K562 (cell line): Measurements from ENCODE around the gene RTL10. TPM values are rescaled to one million over a fixed set of nuclear protein-coding genes. Genes with fewer than 3 reads are reported as not detected.

Source experiments
- ATAC-seq: fragments of 200-7000 bp; cut with Tn5 transposase; 3 replicates; pipeline ENCODE4 v1.9.1; 2020; ENCODE audit warnings: moderate library complexity
- BruUV-seq: library from RNA; stranded (reverse); fragments of 400-500 nt; replicated peaks from 2 replicates; lab custom pipeline; 2021; lab: Mats Ljungman, UMichigan
- CTCF ChIA-PET: fragments of 300-600 bp; formaldehyde crosslinking; extraction: SDS; loops from one replicate; lab custom pipeline; 2021; ENCODE audit warnings: low intra/inter-chr PET ratio; lab: Yijun Ruan, JAX
- POLR2A ChIA-PET: fragments of 300-600, 350-650 bp; sonication (Branson Sonifier 250); formaldehyde crosslinking; extraction: SDS; loops from one replicate; lab custom pipeline; 2021; ENCODE audit warnings: antibody characterized with exemption, inconsistent platforms; lab: Yijun Ruan, JAX
- DNase-seq, 4 experiments: peaks; one replicate each; pipeline versions ENCODE4 v3.0.0 to v3.0.0-alpha.2; 2011 to 2018; ENCODE audit warnings: low spot score in 3 of 4, mixed read lengths in 3 of 4; ENCODE audit errors: extremely low read depth in 1 of 4
- FAIRE-seq: peaks from 2 replicates; lab custom pipeline; 2011; peaks lifted over from hg19 to GRCh38; lab: Jason Lieb, UNC
- H2AFZ ChIP-seq: 2 replicates; pipeline ENCODE4 v1.6.0; 2011; ENCODE audit warnings: low read depth, low read length, control low read depth, inconsistent platforms
- H3K27ac ChIP-seq: fragments of 200-600 bp; 3 replicates; pipeline ENCODE4 v1.8.0; 2011; ENCODE audit warnings: low read depth, mild to moderate bottlenecking, control low read depth, inconsistent platforms, low read length, moderate library complexity, mixed read lengths; ENCODE audit errors: extremely low read depth
- H3K27me3 ChIP-seq, 2 experiments: fragments of 300-600 bp in 1 of 2; 2 replicates in 1 of 2; 3 replicates in 1 of 2; pipeline versions ENCODE4 v1.6.0 to v1.8.0; 2011; ENCODE audit warnings: inconsistent platforms in 2 of 2, low read length in 2 of 2, mild to moderate bottlenecking in 1 of 2, mixed read lengths in 1 of 2, moderate library complexity in 1 of 2; ENCODE audit not compliant: control insufficient read depth in 2 of 2, insufficient read depth in 2 of 2
- H3K36me3 ChIP-seq: fragments of 300-600 bp; 3 replicates; pipeline ENCODE4 v1.8.0; 2011; ENCODE audit warnings: mild to moderate bottlenecking, low read length, inconsistent platforms; ENCODE audit not compliant: control insufficient read depth, insufficient read depth
- H3K4me1 ChIP-seq, 2 experiments: fragments of 200-600 bp in 1 of 2; replicated peaks in 1 of 2; 2 replicates in 1 of 2; 3 replicates in 1 of 2; pipeline versions ENCODE4 v1.5.1 to v1.8.0; 2011; ENCODE audit warnings: inconsistent platforms in 2 of 2, low read length in 2 of 2, mild to moderate bottlenecking in 1 of 2, mixed read lengths in 1 of 2, moderate library complexity in 1 of 2; ENCODE audit not compliant: control insufficient read depth in 2 of 2, insufficient read depth in 2 of 2
- H3K4me2 ChIP-seq: 2 replicates; pipeline ENCODE4 v1.6.1; 2011; ENCODE audit warnings: low read length, control low read depth, inconsistent platforms, mixed read lengths; ENCODE audit not compliant: insufficient read depth
- H3K4me3 ChIP-seq: fragments of 200-600 bp; sonication (generic), shearing (Covaris generic); 2 replicates; pipeline ENCODE4 v1.5.1; 2016; ENCODE audit warnings: control low read depth, inconsistent platforms
- H3K79me2 ChIP-seq: fragments of 200-600 bp; 3 replicates; pipeline ENCODE4 v1.8.0; 2011; ENCODE audit warnings: low read length, inconsistent platforms; ENCODE audit not compliant: control insufficient read depth, insufficient read depth
- H3K9ac ChIP-seq, 2 experiments: 2 replicates each; pipeline versions ENCODE4 v1.6.0 to v1.6.1; 2011; ENCODE audit warnings: low read depth in 2 of 2, low read length in 2 of 2, control low read depth in 1 of 2, inconsistent platforms in 1 of 2, mild to moderate bottlenecking in 1 of 2, mixed read lengths in 1 of 2; ENCODE audit not compliant: insufficient read depth in 1 of 2
- H3K9me1 ChIP-seq: one replicate; pipeline ENCODE4 v1.6.0; 2011; ENCODE audit warnings: inconsistent platforms, mild to moderate bottlenecking, low read length, moderate library complexity; ENCODE audit not compliant: control insufficient read depth, insufficient read depth
- H3K9me3 ChIP-seq: replicated peaks from 2 replicates; pipeline ENCODE4 v1.5.1; 2011; ENCODE audit warnings: low read depth, low read length, inconsistent platforms; ENCODE audit not compliant: control insufficient read depth, insufficient read depth
- H4K20me1 ChIP-seq: replicated peaks from 2 replicates; pipeline ENCODE4 v1.6.1; 2011; ENCODE audit warnings: low read length, inconsistent platforms, mixed read lengths; ENCODE audit not compliant: control insufficient read depth, insufficient read depth
- CREM ChIP-seq: IDR thresholded peaks from 2 replicates; pipeline ENCODE4 v1.6.1; 2014; ENCODE audit warnings: antibody characterized with exemption, low read depth
- ELF2 ChIP-seq: fragments of 250-450 bp; sonication (Bioruptor Pico); IDR thresholded peaks from 2 replicates; pipeline ENCODE4 v1.5.0; 2021; ENCODE audit warnings: mild to moderate bottlenecking
- EP400 ChIP-seq: fragments of 450-650 bp; IDR thresholded peaks from 2 replicates; pipeline ENCODE4 v1.6.1; 2017; ENCODE audit warnings: antibody characterized with exemption, mild to moderate bottlenecking, moderate library complexity
- HOXB6 ChIP-seq: fragments of 250-450 bp; sonication (Bioruptor Pico); IDR thresholded peaks from 2 replicates; pipeline ENCODE4 v1.5.1; 2022; ENCODE audit warnings: mild to moderate bottlenecking, borderline replicate concordance
- MTA2 ChIP-seq: fragments of 450-650 bp; IDR thresholded peaks from 2 replicates; pipeline ENCODE4 v1.6.1; 2016; ENCODE audit warnings: low read depth
- MXD1 ChIP-seq: fragments of 250-450 bp; sonication (Bioruptor Pico); IDR thresholded peaks from 2 replicates; pipeline ENCODE4 v1.8.0; 2021; ENCODE audit warnings: borderline replicate concordance, mild to moderate bottlenecking, moderate library complexity; ENCODE audit not compliant: poor library complexity, severe bottlenecking
- PBX2 ChIP-seq, 2 experiments: IDR thresholded peaks in 1 of 2; conservative IDR thresholded peaks in 1 of 2; 2 replicates each; pipeline ENCODE4 v1.6.1; 2016; ENCODE audit warnings: low read depth in 2 of 2, mild to moderate bottlenecking in 1 of 2, missing compliant biosample characterization in 1 of 2, missing genetic modification characterization in 1 of 2, moderate library complexity in 1 of 2
- PHB ChIP-seq: fragments of 250-450 bp; sonication (Bioruptor Pico); IDR thresholded peaks from 2 replicates; pipeline ENCODE4 v1.5.0; 2021
- PHF20 ChIP-seq: fragments of 450-650 bp; IDR thresholded peaks from 2 replicates; pipeline ENCODE4 v1.6.1; 2018; ENCODE audit not compliant: partially characterized antibody
- TAF1 ChIP-seq: IDR thresholded peaks from 2 replicates; pipeline ENCODE4 v1.6.1; 2011; ENCODE audit warnings: mild to moderate bottlenecking, low read length, moderate library complexity; ENCODE audit not compliant: insufficient read depth, control insufficient read depth, severe bottlenecking; ENCODE audit errors: extremely low read depth
- TARDBP ChIP-seq: fragments of 450-650 bp; IDR thresholded peaks from 2 replicates; pipeline ENCODE4 v1.6.1; 2016
- WHSC1 ChIP-seq: IDR thresholded peaks from one replicate; pipeline ENCODE4 v1.6.1; 2012; ENCODE audit warnings: low read length, control low read depth, inconsistent platforms
- ZBTB5 ChIP-seq: fragments of 450-650 bp; IDR thresholded peaks from 2 replicates; pipeline ENCODE4 v1.6.1; 2017; ENCODE audit warnings: antibody characterized with exemption
- ZNF280B ChIP-seq: fragments of 250-450 bp; sonication (Bioruptor Pico); IDR thresholded peaks from 2 replicates; pipeline ENCODE4 v1.5.1; 2021; ENCODE audit warnings: mild to moderate bottlenecking
- WGBS: fragments of 100-300 bp; shearing (Covaris generic); methylation state at CpG from one replicate; pipeline ENCODE4 v1.1.6; 2016; ENCODE audit warnings: low coverage, mixed read lengths; ENCODE audit not compliant: insufficient coverage; ENCODE audit errors: missing lambda C conversion rate; 5-methylcytosine and 5-hydroxymethylcytosine counted together
- in situ Hi-C: fragments of 300-500 bp; cut with MboI; formaldehyde crosslinking; loops from 4 replicates; pipeline ENCODE4 v1.15.0; 2018; ENCODE audit warnings: inconsistent platforms, mixed read lengths
- intact Hi-C: fragments of 100-400 bp; cut with micrococcal nuclease; formaldehyde crosslinking; loops from 2 replicates; pipeline ENCODE4 v1.14.2; 2022
- polyA plus RNA-seq, 8 experiments: library from polyadenylated mRNA; depleted of rRNA in 4 of 8; stranded (reverse) in 5 of 8; unstranded in 3 of 8; fragments of >200 nt; fragmentation: Nextera tagmentation in 2 of 8; fragmentation: Illumina TruSeq in 1 of 8; extraction: Ambion mirVana in 2 of 8; extraction: Trizol in 1 of 8; gene quantifications; 2 replicates each; pipeline versions ENCODE4 v1.2.1 to v1.2.3, GENCODE V29; 2011 to 2014; ENCODE audit warnings: inconsistent platforms in 1 of 8, missing spikeins in 1 of 8
- total RNA-seq, 7 experiments: library from RNA; depleted of rRNA in 6 of 7; stranded (reverse); fragments of >200 nt in 6 of 7; fragmentation: Illumina TruSeq in 2 of 7; extraction: Trizol in 2 of 7; gene quantifications; 2 replicates each; pipeline versions ENCODE4 v1.2.1 to v1.2.3, GENCODE V29; 2011 to 2021; ENCODE audit warnings: low replicate concordance in 1 of 7

Gene RTL10
- total and polyA plus RNA-seq, 9 of the 15 experiments (the other 6 are each of a cell fraction or from before 2014, with no cell fraction given), result 19.8 to 75.5 (median 32.5) TPM

GRCh38 chr22:19823191-19823901, 31.3 kb downstream of the RTL10 start:
- peaks cover 13 to 62% of the 10 kb centered on the region in 2 experiments; a peak in 4 of 5 replicates for H3K4me1 ChIP-seq
- H3K9me3 ChIP-seq, result no peaks in the 10 kb centered on the region; the same call in 1 of the 2 replicates
- in situ Hi-C loops, result no loop called here
- no peaks in the 10 kb centered on the region for H3K27me3 ChIP-seq
- no peak overlapping the region for H3K4me2 ChIP-seq
- POLR2A ChIA-PET, result interaction anchor here (0.6 to 16.0 kb wide), 5 partner anchors 8 to 124 kb away, joined by 4 to 247 read pairs (median 6); partner anchors contain the start of genes GNB1L and RTL10
- H3K36me3 ChIP-seq, result no peaks in the 10 kb centered on the region; the same call in 2 of the 3 replicates
- ATAC-seq, result no peak
- WGBS, result 63% methylated on average over 11 of the region's 11 CpGs
- peaks cover 3% of the 10 kb centered on the region for H3K9me1 ChIP-seq
- BruUV-seq, result no TSS peak
- H3K27ac ChIP-seq, result no peak overlapping the region
- intact Hi-C loops, result no loop called here
- H3K79me2 ChIP-seq, result no peaks in the 10 kb centered on the region
- CTCF ChIA-PET, result no interaction called here
- FAIRE-seq, result peak; percentile 6
- H2AFZ ChIP-seq, result no peak overlapping the region
- H4K20me1 ChIP-seq, result no peaks in the 10 kb centered on the region; the same call in 1 of the 2 replicates
- DNase-seq, result no peak
- H3K9ac ChIP-seq, result 0 out of 4 replicates have a peak overlapping the region, but pooled peaks of 1 of the 2 experiments have one; percentile 5
- H3K4me3 ChIP-seq, result no peak overlapping the region
- no peak for TF ChIP-seq PBX2 (CRISPR knock-in tag; IDR thresholded peaks at IDR 0.05; ENCODE audit: low read depth)
- TF ChIP-seq PBX2 (tag; conservative IDR thresholded peaks at IDR 0.05; ENCODE audit: low read depth), result no peak
- TF ChIP-seq TAF1, result no peak
- no peak for TF ChIP-seq ZNF280B (CRISPR knock-in tag)
- peak; percentile 78; the same call in 1 of the 2 replicates for TF ChIP-seq TARDBP
- no peak for TF ChIP-seq ELF2 (CRISPR knock-in tag)
- peak; percentile 21 for TF ChIP-seq WHSC1
- no peak for TF ChIP-seq PHB
- no peak for TF ChIP-seq CREM
- no peak for TF ChIP-seq MTA2
- no peak for TF ChIP-seq HOXB6 (CRISPR knock-in tag)
- TF ChIP-seq ZBTB5, result peak; percentile 27; the same call in 1 of the 2 replicates
- no peak for TF ChIP-seq MXD1 (CRISPR knock-in tag)
- TF ChIP-seq PHF20, result peak; percentile 50
- no peak for TF ChIP-seq EP400
